HCT116 (cell line): Measurements from ENCODE around the gene NID2. TPM values are rescaled to one million over a fixed set of nuclear protein-coding genes. Genes with fewer than 3 reads are reported as not detected.

Source experiments
- ATAC-seq: fragments of 200-7000 bp; cut with Tn5 transposase; 2 replicates; pipeline ENCODE4 v1.9.1; 2020; ENCODE audit warnings: mild to moderate bottlenecking, moderate library complexity
- BruUV-seq: library from RNA; stranded (reverse); fragments of 400-500 nt; replicated peaks from 2 replicates; lab custom pipeline; 2021; lab: Mats Ljungman, UMichigan
- CTCF ChIA-PET: fragments of 300-600 bp; sonication (Branson Sonifier 250); formaldehyde crosslinking; loops from one replicate; lab custom pipeline; 2021; ENCODE audit warnings: antibody characterized with exemption; lab: Charles Lee
- POLR2A ChIA-PET: fragments of 300-600, 350-600 bp; sonication (Branson Sonifier 250); formaldehyde crosslinking; loops from one replicate; lab custom pipeline; 2021; ENCODE audit warnings: antibody characterized with exemption; lab: Charles Lee
- RAD21 ChIA-PET, 2 experiments: fragments of 300-600 bp; sonication (Branson Sonifier 250); formaldehyde crosslinking; loops; one replicate each; lab custom pipeline; 2023; ENCODE audit warnings: low total read pairs in 2 of 2; ENCODE audit not compliant: uncharacterized antibody in 2 of 2, unreplicated experiment in 2 of 2, low non-redundant PET in 1 of 2; lab: Charles Lee
- DNase-seq: peaks from one replicate; pipeline ENCODE4 v3.0.0-alpha.2; 2010; ENCODE audit warnings: low read depth, low spot score
- H2AFZ ChIP-seq: fragments of 200-600 bp; shearing (Covaris generic), sonication (generic); 2 replicates; pipeline ENCODE4 v1.6.1; 2017; ENCODE audit warnings: low read depth, mixed run types, mixed read lengths, antibody characterized with exemption, low read length; ENCODE audit not compliant: poor library complexity, severe bottlenecking
- H3K27ac ChIP-seq: 2 replicates; pipeline ENCODE4 v1.5.1; 2012; ENCODE audit warnings: low read depth, low read length
- H3K27me3 ChIP-seq: fragments of 200-600 bp; sonication (generic); 2 replicates; pipeline ENCODE4 v1.6.1; 2016; ENCODE audit warnings: mixed run types, low read length, mixed read lengths; ENCODE audit not compliant: insufficient read depth
- H3K36me3 ChIP-seq, 2 experiments: fragments of 200-500 bp in 1 of 2; fragments of 200-600 bp in 1 of 2; sonication (Bioruptor generic) in 1 of 2; sonication (generic) in 1 of 2; 2 replicates each; pipeline versions ENCODE4 v1.5.1 to v1.6.1; 2014 to 2016; ENCODE audit warnings: low read length in 2 of 2, inconsistent platforms in 1 of 2, mixed read lengths in 1 of 2, mixed run types in 1 of 2; ENCODE audit not compliant: insufficient read depth in 2 of 2, control insufficient read depth in 1 of 2
- H3K4me1 ChIP-seq, 2 experiments: fragments of 200-600 bp in 1 of 2; sonication (generic) in 1 of 2; 2 replicates each; pipeline versions ENCODE4 v1.5.1 to v1.6.1; 2012 to 2017; ENCODE audit warnings: low read length in 2 of 2, inconsistent platforms in 1 of 2, mild to moderate bottlenecking in 1 of 2, mixed read lengths in 1 of 2, mixed run types in 1 of 2, moderate library complexity in 1 of 2; ENCODE audit not compliant: insufficient read depth in 2 of 2, control insufficient read depth in 1 of 2
- H3K4me2 ChIP-seq: fragments of 200-600 bp; sonication (generic); 2 replicates; pipeline ENCODE4 v1.6.1; 2017; ENCODE audit warnings: mixed run types, low read length, mixed read lengths
- H3K4me3 ChIP-seq, 2 experiments: fragments of 200-600 bp in 1 of 2; sonication (generic) in 1 of 2; replicated peaks in 1 of 2; 2 replicates each; pipeline ENCODE4 v1.5.1; 2011 to 2016; ENCODE audit warnings: low read length in 2 of 2, control low read depth in 1 of 2, low read depth in 1 of 2, mild to moderate bottlenecking in 1 of 2, mixed read lengths in 1 of 2, mixed run types in 1 of 2
- H3K79me2 ChIP-seq: fragments of 200-600 bp; sonication (generic); 2 replicates; pipeline ENCODE4 v1.6.1; 2017; ENCODE audit warnings: mild to moderate bottlenecking, mixed run types, low read length, moderate library complexity, mixed read lengths; ENCODE audit not compliant: insufficient read depth
- H3K9ac ChIP-seq: fragments of 200-600 bp; sonication (generic); 2 replicates; pipeline ENCODE4 v1.6.1; 2016; ENCODE audit warnings: low read length, mixed read lengths
- H3K9me2 ChIP-seq: fragments of 200-600 bp; sonication (generic), shearing (Covaris generic); 2 replicates; pipeline ENCODE4 v1.6.1; 2017; ENCODE audit warnings: mixed run types, mild to moderate bottlenecking, moderate library complexity; ENCODE audit not compliant: insufficient read depth
- H3K9me3 ChIP-seq, 2 experiments: fragments of 200-500 bp in 1 of 2; fragments of 200-600 bp in 1 of 2; sonication (Bioruptor generic) in 1 of 2; sonication (generic) in 1 of 2; 2 replicates each; pipeline ENCODE4 v1.6.1; 2014 to 2017; ENCODE audit warnings: low read length in 2 of 2, mixed read lengths in 2 of 2, inconsistent platforms in 1 of 2, low read depth in 1 of 2, mild to moderate bottlenecking in 1 of 2, mixed run types in 1 of 2, moderate library complexity in 1 of 2; ENCODE audit not compliant: control insufficient read depth in 1 of 2, insufficient read depth in 1 of 2
- H4K20me1 ChIP-seq: fragments of 200-600 bp; sonication (generic), shearing (Covaris generic); 2 replicates; pipeline ENCODE4 v1.6.1; 2017; ENCODE audit warnings: mixed run types, mild to moderate bottlenecking, moderate library complexity; ENCODE audit not compliant: insufficient read depth
- CBX3 ChIP-seq: IDR thresholded peaks from 2 replicates; pipeline ENCODE4 v1.6.1; 2012; ENCODE audit warnings: low read depth
- EGR1 ChIP-seq: IDR thresholded peaks from 2 replicates; pipeline ENCODE4 v1.6.1; 2012; ENCODE audit warnings: low read depth
- EZH2phosphoT487 ChIP-seq: fragments of 200-600 bp; IDR thresholded peaks from 2 replicates; pipeline ENCODE4 v1.6.1; 2018; ENCODE audit warnings: antibody characterized with exemption, borderline replicate concordance
- FOSL1 ChIP-seq: IDR thresholded peaks from 2 replicates; pipeline ENCODE4 v1.6.1; 2012; ENCODE audit warnings: low read depth
- POLR2A ChIP-seq: IDR thresholded peaks from 2 replicates; pipeline ENCODE4 v1.7.0; 2011; ENCODE audit warnings: borderline replicate concordance; ENCODE audit not compliant: insufficient read depth, insufficient read length; ENCODE audit errors: extremely low read depth
- POLR2AphosphoS5 ChIP-seq: IDR thresholded peaks from 2 replicates; pipeline ENCODE4 v1.6.1; 2011; ENCODE audit warnings: mild to moderate bottlenecking, low read depth, low read length, moderate library complexity
- ZFX ChIP-seq: fragments of 450-650 bp; IDR thresholded peaks from 2 replicates; pipeline ENCODE4 v1.6.1; 2017
- intact Hi-C: fragments of 100-400 bp; cut with micrococcal nuclease; formaldehyde crosslinking; loops from 2 replicates; pipeline ENCODE4 v1.10.0; 2022
- total RNA-seq: library from RNA; stranded (reverse); gene quantifications from one replicate; pipeline ENCODE4 v1.2.1, GENCODE V29; 2021; ENCODE audit not compliant: unreplicated experiment
- TF ChIP-seq, protein P1 (sequence below): IDR thresholded peaks from 2 replicates; pipeline ENCODE4 v1.6.1; 2011; ENCODE audit warnings: mild to moderate bottlenecking, low read length, moderate library complexity; ENCODE audit not compliant: insufficient replicate concordance; ENCODE audit errors: extremely low read depth
- TF ChIP-seq, protein P2 (sequence below), 3 experiments: fragments of 200-600 bp in 1 of 3; sonication (generic) in 1 of 3; IDR thresholded peaks in 2 of 3; conservative IDR thresholded peaks in 1 of 3; 2 replicates each; pipeline ENCODE4 v1.5.1; 2012 to 2017; ENCODE audit warnings: low read depth in 2 of 3, low read length in 2 of 3, antibody characterized with exemption in 1 of 3, borderline replicate concordance in 1 of 3, control low read depth in 1 of 3, mild to moderate bottlenecking in 1 of 3, mixed read lengths in 1 of 3, mixed run types in 1 of 3, moderate library complexity in 1 of 3; ENCODE audit not compliant: insufficient read depth in 1 of 3
- TF ChIP-seq, protein P3 (sequence below): IDR thresholded peaks from 2 replicates; pipeline ENCODE4 v1.6.1; 2012; ENCODE audit warnings: low read depth

Gene NID2
- total RNA-seq, 1 experiment from 2014 or later, result 0.84 TPM

DNA sequence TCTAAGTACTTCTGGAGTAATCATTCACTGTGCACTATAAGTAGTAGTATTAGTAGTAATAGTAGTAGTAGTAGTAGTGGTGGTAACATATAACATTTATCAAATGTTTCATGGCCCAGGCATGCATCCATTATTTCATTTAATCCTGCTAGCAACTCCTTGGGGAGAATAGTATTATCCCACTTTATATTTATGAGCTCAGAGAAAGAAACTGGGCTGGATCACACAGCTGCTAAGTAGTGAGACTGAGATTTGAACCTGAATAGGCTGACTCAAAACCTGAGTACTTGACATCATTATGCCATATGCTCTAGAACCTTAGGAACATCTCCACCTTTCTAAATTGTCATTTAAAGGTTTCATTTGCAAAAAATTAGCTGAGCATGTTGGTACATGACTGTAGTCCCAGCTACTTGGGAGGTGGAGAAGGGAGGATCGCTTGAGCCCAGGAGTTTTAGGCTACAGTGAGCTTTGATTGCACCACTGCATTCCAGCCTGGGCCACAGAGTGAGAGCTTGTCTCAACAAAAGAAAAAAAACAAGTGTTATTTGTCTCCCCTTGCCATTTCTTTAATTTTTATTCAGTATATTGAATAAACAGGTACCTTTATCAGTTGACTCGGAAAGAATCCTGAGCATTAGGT is 11.4 kb upstream of the NID2 start:
- Histone ChIP-seq H3K79me2 (no peaks in the 10 kb centered on the region), H3K36me3 (no peaks in the 10 kb centered on the region), H3K4me1 (peaks cover 0 to 19% of the 10 kb centered on the region in 2 experiments; a peak in 1 of 4 replicates), H3K4me3 (no peak overlapping the region), H3K27ac (no peak overlapping the region), H2AFZ (no peak overlapping the region), H3K9me3 (no peaks in the 10 kb centered on the region), H4K20me1 (no peaks in the 10 kb centered on the region), H3K9ac (no peak overlapping the region), H3K27me3 (0 out of 2 replicates have a peak, but pooled peaks cover 6% of the 10 kb centered on the region), H3K9me2 (no peaks in the 10 kb centered on the region), H3K4me2 (no peak overlapping the region)
- intact Hi-C loops, result no loop called here
- ChIA-PET POLR2A (no interaction called here), RAD21 (no interaction called here), CTCF (interaction anchor here (0.6 to 2.2 kb wide), 2 partner anchors 8 to 31 kb away, joined by 3 to 5 read pairs; no protein-coding TSS in a partner anchor)
- TF ChIP-seq FOSL1 (no peak), POLR2AphosphoS5 (no peak), EZH2phosphoT487 (no peak), POLR2A (no peak), EGR1 (no peak), CBX3 (no peak), ZFX (no peak)
- TF ChIP-seq, protein P1, sequence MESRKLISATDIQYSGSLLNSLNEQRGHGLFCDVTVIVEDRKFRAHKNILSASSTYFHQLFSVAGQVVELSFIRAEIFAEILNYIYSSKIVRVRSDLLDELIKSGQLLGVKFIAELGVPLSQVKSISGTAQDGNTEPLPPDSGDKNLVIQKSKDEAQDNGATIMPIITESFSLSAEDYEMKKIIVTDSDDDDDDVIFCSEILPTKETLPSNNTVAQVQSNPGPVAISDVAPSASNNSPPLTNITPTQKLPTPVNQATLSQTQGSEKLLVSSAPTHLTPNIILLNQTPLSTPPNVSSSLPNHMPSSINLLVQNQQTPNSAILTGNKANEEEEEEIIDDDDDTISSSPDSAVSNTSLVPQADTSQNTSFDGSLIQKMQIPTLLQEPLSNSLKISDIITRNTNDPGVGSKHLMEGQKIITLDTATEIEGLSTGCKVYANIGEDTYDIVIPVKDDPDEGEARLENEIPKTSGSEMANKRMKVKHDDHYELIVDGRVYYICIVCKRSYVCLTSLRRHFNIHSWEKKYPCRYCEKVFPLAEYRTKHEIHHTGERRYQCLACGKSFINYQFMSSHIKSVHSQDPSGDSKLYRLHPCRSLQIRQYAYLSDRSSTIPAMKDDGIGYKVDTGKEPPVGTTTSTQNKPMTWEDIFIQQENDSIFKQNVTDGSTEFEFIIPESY, result no peak
- TF ChIP-seq, protein P2, sequence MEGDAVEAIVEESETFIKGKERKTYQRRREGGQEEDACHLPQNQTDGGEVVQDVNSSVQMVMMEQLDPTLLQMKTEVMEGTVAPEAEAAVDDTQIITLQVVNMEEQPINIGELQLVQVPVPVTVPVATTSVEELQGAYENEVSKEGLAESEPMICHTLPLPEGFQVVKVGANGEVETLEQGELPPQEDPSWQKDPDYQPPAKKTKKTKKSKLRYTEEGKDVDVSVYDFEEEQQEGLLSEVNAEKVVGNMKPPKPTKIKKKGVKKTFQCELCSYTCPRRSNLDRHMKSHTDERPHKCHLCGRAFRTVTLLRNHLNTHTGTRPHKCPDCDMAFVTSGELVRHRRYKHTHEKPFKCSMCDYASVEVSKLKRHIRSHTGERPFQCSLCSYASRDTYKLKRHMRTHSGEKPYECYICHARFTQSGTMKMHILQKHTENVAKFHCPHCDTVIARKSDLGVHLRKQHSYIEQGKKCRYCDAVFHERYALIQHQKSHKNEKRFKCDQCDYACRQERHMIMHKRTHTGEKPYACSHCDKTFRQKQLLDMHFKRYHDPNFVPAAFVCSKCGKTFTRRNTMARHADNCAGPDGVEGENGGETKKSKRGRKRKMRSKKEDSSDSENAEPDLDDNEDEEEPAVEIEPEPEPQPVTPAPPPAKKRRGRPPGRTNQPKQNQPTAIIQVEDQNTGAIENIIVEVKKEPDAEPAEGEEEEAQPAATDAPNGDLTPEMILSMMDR (IDR thresholded peaks at IDR 0.05 in 2 of 3, conservative IDR thresholded peaks at IDR 0.05 in 1 of 3; ENCODE audit: borderline replicate concordance in 1 of 3, insufficient read depth in 1 of 3, low read depth in 2 of 3, low read length in 2 of 3), result no peak
- TF ChIP-seq, protein P3, sequence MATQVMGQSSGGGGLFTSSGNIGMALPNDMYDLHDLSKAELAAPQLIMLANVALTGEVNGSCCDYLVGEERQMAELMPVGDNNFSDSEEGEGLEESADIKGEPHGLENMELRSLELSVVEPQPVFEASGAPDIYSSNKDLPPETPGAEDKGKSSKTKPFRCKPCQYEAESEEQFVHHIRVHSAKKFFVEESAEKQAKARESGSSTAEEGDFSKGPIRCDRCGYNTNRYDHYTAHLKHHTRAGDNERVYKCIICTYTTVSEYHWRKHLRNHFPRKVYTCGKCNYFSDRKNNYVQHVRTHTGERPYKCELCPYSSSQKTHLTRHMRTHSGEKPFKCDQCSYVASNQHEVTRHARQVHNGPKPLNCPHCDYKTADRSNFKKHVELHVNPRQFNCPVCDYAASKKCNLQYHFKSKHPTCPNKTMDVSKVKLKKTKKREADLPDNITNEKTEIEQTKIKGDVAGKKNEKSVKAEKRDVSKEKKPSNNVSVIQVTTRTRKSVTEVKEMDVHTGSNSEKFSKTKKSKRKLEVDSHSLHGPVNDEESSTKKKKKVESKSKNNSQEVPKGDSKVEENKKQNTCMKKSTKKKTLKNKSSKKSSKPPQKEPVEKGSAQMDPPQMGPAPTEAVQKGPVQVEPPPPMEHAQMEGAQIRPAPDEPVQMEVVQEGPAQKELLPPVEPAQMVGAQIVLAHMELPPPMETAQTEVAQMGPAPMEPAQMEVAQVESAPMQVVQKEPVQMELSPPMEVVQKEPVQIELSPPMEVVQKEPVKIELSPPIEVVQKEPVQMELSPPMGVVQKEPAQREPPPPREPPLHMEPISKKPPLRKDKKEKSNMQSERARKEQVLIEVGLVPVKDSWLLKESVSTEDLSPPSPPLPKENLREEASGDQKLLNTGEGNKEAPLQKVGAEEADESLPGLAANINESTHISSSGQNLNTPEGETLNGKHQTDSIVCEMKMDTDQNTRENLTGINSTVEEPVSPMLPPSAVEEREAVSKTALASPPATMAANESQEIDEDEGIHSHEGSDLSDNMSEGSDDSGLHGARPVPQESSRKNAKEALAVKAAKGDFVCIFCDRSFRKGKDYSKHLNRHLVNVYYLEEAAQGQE, result no peak
- BruUV-seq, result no TSS peak
- DNase-seq, result no peak
- ATAC-seq, result no peak
